K562 (cell line): ENCODE measurements around the gene TCIRG1. TPM values are rescaled to one million over a fixed set of nuclear protein-coding genes. Genes with fewer than 3 reads are reported as not detected.

Experiments used
- BRD9 ChIP-seq: fragments of 450-650 bp; IDR thresholded peaks from 2 replicates; pipeline ENCODE4 v1.6.1; 2018; ENCODE audit warnings: low read depth; ENCODE audit not compliant: partially characterized antibody
- DPF2 ChIP-seq: fragments of 450-650 bp; IDR thresholded peaks from 2 replicates; pipeline ENCODE4 v1.6.1; 2016
- EHMT2 ChIP-seq: fragments of 450-650 bp; IDR thresholded peaks from 2 replicates; pipeline ENCODE4 v1.6.1; 2018; ENCODE audit warnings: antibody characterized with exemption
- ELF2 ChIP-seq: fragments of 250-450 bp; sonication (Bioruptor Pico); IDR thresholded peaks from 2 replicates; pipeline ENCODE4 v1.5.0; 2021; ENCODE audit warnings: mild to moderate bottlenecking
- ETV1 ChIP-seq: fragments of 450-650 bp; conservative IDR thresholded peaks from 2 replicates; pipeline ENCODE4 v1.6.1; 2016; ENCODE audit warnings: missing genetic modification characterization, control low read depth, low read depth, missing compliant biosample characterization
- HLTF ChIP-seq: fragments of 450-650 bp; IDR thresholded peaks from 2 replicates; pipeline ENCODE4 v1.6.1; 2016
- HSF4 ChIP-seq: fragments of 250-450 bp; sonication (Bioruptor Pico); IDR thresholded peaks from 2 replicates; pipeline ENCODE4 v2.1.2; 2022; ENCODE audit warnings: mild to moderate bottlenecking, moderate library complexity, borderline replicate concordance
- NEUROD1 ChIP-seq: fragments of 150-350 bp; IDR thresholded peaks from 2 replicates; pipeline ENCODE4 v1.6.1; 2014; ENCODE audit warnings: borderline replicate concordance, low read length, low read depth; ENCODE audit not compliant: partially characterized antibody
- NFIX ChIP-seq: fragments of 250-450 bp; sonication (Bioruptor Pico); IDR thresholded peaks from 2 replicates; pipeline ENCODE4 v1.4.0; 2020; ENCODE audit warnings: low read depth, mild to moderate bottlenecking, moderate library complexity
- NRF1 ChIP-seq, 2 experiments: fragments of 450-650 bp; IDR thresholded peaks in 1 of 2; conservative IDR thresholded peaks in 1 of 2; 2 replicates each; pipeline ENCODE4 v1.6.1; 2014; ENCODE audit warnings: mild to moderate bottlenecking in 2 of 2
- PML ChIP-seq: IDR thresholded peaks from 2 replicates; pipeline ENCODE4 v1.6.1; 2012; ENCODE audit warnings: low read length, inconsistent platforms
- PRPF4 ChIP-seq: fragments of 200-400 bp; formaldehyde crosslinking; IDR thresholded peaks from one replicate; pipeline ENCODE4 v1.6.1; 2017; ENCODE audit warnings: low read length, low read depth, mild to moderate bottlenecking; ENCODE audit not compliant: insufficient read depth, poor library complexity, severe bottlenecking
- SMAD2 ChIP-seq: fragments of 150-350 bp; IDR thresholded peaks from 2 replicates; pipeline ENCODE4 v1.6.1; 2014; ENCODE audit warnings: low read depth, mild to moderate bottlenecking, low read length
- SMARCA5 ChIP-seq: fragments of 450-650 bp; IDR thresholded peaks from 2 replicates; pipeline ENCODE4 v1.6.1; 2016
- TAF1 ChIP-seq: IDR thresholded peaks from 2 replicates; pipeline ENCODE4 v1.6.1; 2011; ENCODE audit warnings: mild to moderate bottlenecking, low read length, moderate library complexity; ENCODE audit not compliant: insufficient read depth, control insufficient read depth, severe bottlenecking; ENCODE audit errors: extremely low read depth
- YY1 ChIP-seq, 3 experiments: IDR thresholded peaks; 2 replicates each; pipeline ENCODE4 v1.6.1; 2011; ENCODE audit warnings: low read length in 2 of 3, mild to moderate bottlenecking in 2 of 3, moderate library complexity in 2 of 3, borderline replicate concordance in 1 of 3, control low read depth in 1 of 3, low read depth in 1 of 3; ENCODE audit not compliant: insufficient read depth in 3 of 3, insufficient replicate concordance in 2 of 3, control insufficient read depth in 1 of 3, insufficient read length in 1 of 3; ENCODE audit errors: extremely low read depth in 1 of 3
- ZBTB17 ChIP-seq: fragments of 450-650 bp; formaldehyde crosslinking; IDR thresholded peaks from 2 replicates; pipeline ENCODE4 v1.4.0; 2020; ENCODE audit warnings: mild to moderate bottlenecking
- ZNF175 ChIP-seq: fragments of 200-800 bp; sonication (Bioruptor generic); IDR thresholded peaks from 2 replicates; pipeline ENCODE4 v1.6.1; 2016; ENCODE audit warnings: low read depth, mild to moderate bottlenecking, missing genetic modification characterization, missing compliant biosample characterization
- ZNF316 ChIP-seq: fragments of 450-650 bp; IDR thresholded peaks from 2 replicates; pipeline ENCODE4 v1.6.1; 2016
- ZNF384 ChIP-seq: IDR thresholded peaks from 2 replicates; pipeline ENCODE4 v1.6.1; 2012; ENCODE audit warnings: low read depth, low read length, improper control_type of control experiment
- ZNF444 ChIP-seq: fragments of 250-450 bp; sonication (Bioruptor Pico); IDR thresholded peaks from 2 replicates; pipeline ENCODE4 v1.4.0; 2020; ENCODE audit warnings: mild to moderate bottlenecking, moderate library complexity
- polyA plus RNA-seq, 8 experiments: library from polyadenylated mRNA; depleted of rRNA in 4 of 8; stranded (reverse) in 5 of 8; unstranded in 3 of 8; fragments of >200 nt; fragmentation: Nextera tagmentation in 2 of 8; fragmentation: Illumina TruSeq in 1 of 8; extraction: Ambion mirVana in 2 of 8; extraction: Trizol in 1 of 8; gene quantifications; 2 replicates each; pipeline versions ENCODE4 v1.2.1 to v1.2.3, GENCODE V29; 2011 to 2014; ENCODE audit warnings: inconsistent platforms in 1 of 8, missing spikeins in 1 of 8
- total RNA-seq, 7 experiments: library from RNA; depleted of rRNA in 6 of 7; stranded (reverse); fragments of >200 nt in 6 of 7; fragmentation: Illumina TruSeq in 2 of 7; extraction: Trizol in 2 of 7; gene quantifications; 2 replicates each; pipeline versions ENCODE4 v1.2.1 to v1.2.3, GENCODE V29; 2011 to 2021; ENCODE audit warnings: low replicate concordance in 1 of 7
- TF ChIP-seq, protein P1 (sequence below): fragments of 250-450 bp; sonication (Bioruptor Pico); IDR thresholded peaks from 2 replicates; pipeline ENCODE4 v1.9.0; 2021; ENCODE audit warnings: mild to moderate bottlenecking
- TF ChIP-seq, protein P2 (sequence below): fragments of 250-450 bp; sonication (Bioruptor Pico); IDR thresholded peaks from 2 replicates; pipeline ENCODE4 v1.5.0; 2021
- TF ChIP-seq, protein P3 (sequence below): conservative IDR thresholded peaks from 2 replicates; pipeline ENCODE4 v1.6.1; 2011; ENCODE audit warnings: low read depth, mild to moderate bottlenecking, low read length; ENCODE audit not compliant: control insufficient read depth
- TF ChIP-seq, protein P4 (sequence below): sonication (generic); formaldehyde crosslinking; IDR thresholded peaks from 2 replicates; pipeline ENCODE4 v1.8.1; 2022; ENCODE audit warnings: missing genetic modification reagents

Gene TCIRG1
- total and polyA plus RNA-seq, 9 of the 15 experiments (the other 6 are each of a cell fraction or from before 2014, with no cell fraction given) = 0.49 to 143 (median 24.4) TPM

DNA sequence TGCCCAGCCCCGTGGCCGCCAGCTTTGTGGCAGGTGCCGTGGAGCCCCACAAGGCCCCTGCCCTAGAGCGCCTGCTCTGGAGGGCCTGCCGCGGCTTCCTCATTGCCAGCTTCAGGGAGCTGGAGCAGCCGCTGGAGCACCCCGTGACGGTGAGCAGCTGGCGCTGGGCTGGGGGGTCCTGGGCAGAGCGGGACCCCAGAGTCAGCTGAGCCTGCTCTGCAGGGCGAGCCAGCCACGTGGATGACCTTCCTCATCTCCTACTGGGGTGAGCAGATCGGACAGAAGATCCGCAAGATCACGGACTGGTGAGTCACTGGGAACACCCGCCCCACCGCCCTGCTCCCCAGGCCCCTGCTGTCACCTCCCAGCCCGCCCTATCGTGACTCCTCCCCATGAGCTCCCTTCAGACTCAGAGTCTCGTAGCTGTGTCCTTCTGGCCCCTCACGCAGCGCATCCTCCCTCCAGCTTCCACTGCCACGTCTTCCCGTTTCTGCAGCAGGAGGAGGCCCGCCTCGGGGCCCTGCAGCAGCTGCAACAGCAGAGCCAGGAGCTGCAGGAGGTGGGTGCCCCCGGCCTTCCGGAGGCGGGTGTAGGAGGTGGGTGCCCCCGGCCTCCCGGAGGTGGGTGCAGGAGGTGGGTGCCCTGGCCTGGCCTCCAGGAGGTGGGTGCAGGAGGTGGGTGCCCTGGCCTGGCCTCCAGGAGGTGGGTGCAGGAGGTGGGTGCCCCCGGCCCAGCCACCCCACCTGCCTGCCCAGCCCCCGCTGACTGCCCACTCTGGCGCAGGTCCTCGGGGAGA is 4.7 kb downstream of the TCIRG1 start (continued):
- TF ChIP-seq, protein P1, sequence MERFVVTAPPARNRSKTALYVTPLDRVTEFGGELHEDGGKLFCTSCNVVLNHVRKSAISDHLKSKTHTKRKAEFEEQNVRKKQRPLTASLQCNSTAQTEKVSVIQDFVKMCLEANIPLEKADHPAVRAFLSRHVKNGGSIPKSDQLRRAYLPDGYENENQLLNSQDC = no peak
- TF ChIP-seq TAF1 = no peak
- no peak for TF ChIP-seq HLTF
- no peak for TF ChIP-seq PRPF4
- TF ChIP-seq ZNF316 = no peak
- TF ChIP-seq ZBTB17 (CRISPR knock-in tag) = no peak
- TF ChIP-seq DPF2 = peak; percentile 87
- TF ChIP-seq SMAD2 = no peak
- TF ChIP-seq NEUROD1 = no peak
- TF ChIP-seq HSF4 (CRISPR knock-in tag) = no peak
- TF ChIP-seq ETV1 = no peak
- no peak for TF ChIP-seq ZNF444
- no peak for TF ChIP-seq SMARCA5
- peak in 1 of 3 experiments; percentile 22 for TF ChIP-seq YY1 (IDR thresholded peaks at IDR 0.05; ENCODE audit: borderline replicate concordance in 1 of 3, control insufficient read depth in 1 of 3, extremely low read depth in 1 of 3, insufficient read depth in 3 of 3, insufficient read length in 1 of 3, insufficient replicate concordance in 2 of 3, low read depth in 1 of 3, low read length in 2 of 3)
- TF ChIP-seq NFIX = no peak
- TF ChIP-seq PML = no peak
- TF ChIP-seq ZNF175 = no peak
- TF ChIP-seq BRD9 = no peak
- no peak for TF ChIP-seq ZNF384
- TF ChIP-seq, protein P2, sequence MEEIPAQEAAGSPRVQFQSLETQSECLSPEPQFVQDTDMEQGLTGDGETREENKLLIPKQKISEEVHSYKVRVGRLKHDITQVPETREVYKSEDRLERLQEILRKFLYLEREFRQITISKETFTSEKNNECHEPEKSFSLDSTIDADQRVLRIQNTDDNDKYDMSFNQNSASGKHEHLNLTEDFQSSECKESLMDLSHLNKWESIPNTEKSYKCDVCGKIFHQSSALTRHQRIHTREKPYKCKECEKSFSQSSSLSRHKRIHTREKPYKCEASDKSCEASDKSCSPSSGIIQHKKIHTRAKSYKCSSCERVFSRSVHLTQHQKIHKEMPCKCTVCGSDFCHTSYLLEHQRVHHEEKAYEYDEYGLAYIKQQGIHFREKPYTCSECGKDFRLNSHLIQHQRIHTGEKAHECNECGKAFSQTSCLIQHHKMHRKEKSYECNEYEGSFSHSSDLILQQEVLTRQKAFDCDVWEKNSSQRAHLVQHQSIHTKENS (CRISPR knock-in tag) = no peak
- TF ChIP-seq NRF1 (conservative IDR thresholded peaks at IDR 0.05 in 1 of 2, IDR thresholded peaks at IDR 0.05 in 1 of 2) = peak; percentile 53 to 64
- TF ChIP-seq, protein P3, sequence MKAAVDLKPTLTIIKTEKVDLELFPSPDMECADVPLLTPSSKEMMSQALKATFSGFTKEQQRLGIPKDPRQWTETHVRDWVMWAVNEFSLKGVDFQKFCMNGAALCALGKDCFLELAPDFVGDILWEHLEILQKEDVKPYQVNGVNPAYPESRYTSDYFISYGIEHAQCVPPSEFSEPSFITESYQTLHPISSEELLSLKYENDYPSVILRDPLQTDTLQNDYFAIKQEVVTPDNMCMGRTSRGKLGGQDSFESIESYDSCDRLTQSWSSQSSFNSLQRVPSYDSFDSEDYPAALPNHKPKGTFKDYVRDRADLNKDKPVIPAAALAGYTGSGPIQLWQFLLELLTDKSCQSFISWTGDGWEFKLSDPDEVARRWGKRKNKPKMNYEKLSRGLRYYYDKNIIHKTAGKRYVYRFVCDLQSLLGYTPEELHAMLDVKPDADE = peak; percentile 78; the same call in 1 of the 2 replicates
- TF ChIP-seq, protein P4, sequence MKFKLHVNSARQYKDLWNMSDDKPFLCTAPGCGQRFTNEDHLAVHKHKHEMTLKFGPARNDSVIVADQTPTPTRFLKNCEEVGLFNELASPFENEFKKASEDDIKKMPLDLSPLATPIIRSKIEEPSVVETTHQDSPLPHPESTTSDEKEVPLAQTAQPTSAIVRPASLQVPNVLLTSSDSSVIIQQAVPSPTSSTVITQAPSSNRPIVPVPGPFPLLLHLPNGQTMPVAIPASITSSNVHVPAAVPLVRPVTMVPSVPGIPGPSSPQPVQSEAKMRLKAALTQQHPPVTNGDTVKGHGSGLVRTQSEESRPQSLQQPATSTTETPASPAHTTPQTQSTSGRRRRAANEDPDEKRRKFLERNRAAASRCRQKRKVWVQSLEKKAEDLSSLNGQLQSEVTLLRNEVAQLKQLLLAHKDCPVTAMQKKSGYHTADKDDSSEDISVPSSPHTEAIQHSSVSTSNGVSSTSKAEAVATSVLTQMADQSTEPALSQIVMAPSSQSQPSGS (CRISPR knock-in tag) = no peak
- no peak for TF ChIP-seq EHMT2
- no peak for TF ChIP-seq ELF2 (CRISPR knock-in tag)
